Activated CD4-positive, alpha-beta T cell treated with anti-CD3 and anti-CD28 coated beads, Interleukin-10, Interleukin-2, amounts not matched to agents 100 ng/mL and 50 ng/mL, durations not matched to agents 16 hours and 8 hours (primary cell): Measurements from ENCODE around the gene CBLB.

ENCODE experiments used
- DNase-seq: peaks from one replicate; pipeline ENCODE4 v3.0.0-alpha.2; 2020

Gene CBLB

GRCh38 chr3:105813710-105814109 is 55.1 kb downstream of the CBLB start:
- DNase-seq = no peak

- no peak for DNase-seq
Observed at GRCh38 chr3:105812194-105812586, 56.6 kb downstream of the CBLB start.

- no peak for DNase-seq
Observed at GRCh38 chr3:105811518-105812193, 57.2 kb downstream of the CBLB start.

GRCh38 chr3:105809208-105809888 is 59.5 kb downstream of the CBLB start:
- DNase-seq = no peak

GRCh38 chr3:105807701-105808100 is 61.1 kb downstream of the CBLB start:
- DNase-seq = no peak

GRCh38 chr3:105807146-105807545 is 61.7 kb downstream of the CBLB start:
- DNase-seq = no peak

GRCh38 chr3:105806359-105806758 is 62.5 kb downstream of the CBLB start:
- DNase-seq = peak; percentile 77

- DNase-seq = no peak
Observed at GRCh38 chr3:105805404-105805803, 63.4 kb downstream of the CBLB start.

GRCh38 chr3:105802118-105802706 is 66.6 kb downstream of the CBLB start:
- DNase-seq = no peak

GRCh38 chr3:105801397-105801796 is 67.4 kb downstream of the CBLB start:
- peak; percentile 26 for DNase-seq

- DNase-seq = no peak
Observed at GRCh38 chr3:105800320-105800719, 68.5 kb downstream of the CBLB start.

GRCh38 chr3:105799286-105799685 is 69.5 kb downstream of the CBLB start:
- no peak for DNase-seq

- DNase-seq = peak; percentile 35
Observed at GRCh38 chr3:105798381-105798934, 70.4 kb downstream of the CBLB start.

GRCh38 chr3:105793040-105793439 is 75.8 kb downstream of the CBLB start:
- no peak for DNase-seq

- no peak for DNase-seq
Observed at GRCh38 chr3:105791919-105792786, 76.7 kb downstream of the CBLB start.

- DNase-seq = no peak
Observed at GRCh38 chr3:105791131-105791530, 77.7 kb downstream of the CBLB start.

- DNase-seq = no peak
Observed at GRCh38 chr3:105790534-105790933, 78.3 kb downstream of the CBLB start.

- no peak for DNase-seq
Observed at GRCh38 chr3:105788593-105788992, 80.2 kb downstream of the CBLB start.

- no peak for DNase-seq
Observed at GRCh38 chr3:105787453-105787852, 81.4 kb downstream of the CBLB start.

- DNase-seq = no peak
Observed at GRCh38 chr3:105786990-105787389, 81.8 kb downstream of the CBLB start.

- no peak for DNase-seq
Observed at GRCh38 chr3:105786241-105786640, 82.6 kb downstream of the CBLB start.

- no peak for DNase-seq
Observed at GRCh38 chr3:105785803-105786202, 83.0 kb downstream of the CBLB start.

GRCh38 chr3:105783631-105784030 is 85.2 kb downstream of the CBLB start:
- DNase-seq = no peak
